ENCODE data around the gene BCAR3.

- TF ChIP-seq CTCF (conservative IDR thresholded peaks at IDR 0.05; ENCODE audit: low read depth, low read length) (no peak), POLR2A (IDR thresholded peaks at IDR 0.05; ENCODE audit: low read depth, low read length) (no peak), CEBPB (IDR thresholded peaks at IDR 0.05; ENCODE audit: low read depth, low read length) (no peak), RAD21 (IDR thresholded peaks at IDR 0.05; ENCODE audit: low read length) (no peak), USF2 (IDR thresholded peaks at IDR 0.05; ENCODE audit: low read depth, low read length) (no peak), MAFK (IDR thresholded peaks at IDR 0.05; ENCODE audit: low read depth, low read length) (no peak), CHD1 (IDR thresholded peaks at IDR 0.05; ENCODE audit: low read depth, low read length) (no peak)
Measured at GRCh38 chr1:93686504-93687250, 5.0 kb upstream of the BCAR3 start.

Data from IMR-90 (cell line).